Activated T-helper 2 cell treated with anti-CD3 and anti-CD28 coated beads, Interferon-gamma antibody, Interleukin-2, Interleukin-4, amounts not matched to agents 10 μg/mL and 5 μg/mL and 100 μg/mL, durations not matched to agents 14 hours and 24 hours and 36 hours (primary cell): ENCODE measurements around the gene ZIK1. TPM values are rescaled to one million over a fixed set of nuclear protein-coding genes. Genes with fewer than 3 reads are reported as not detected.
A peak's percentile ranks its signal among the peaks of the same experiment; 100 is the strongest.

Experiments
- DNase-seq: peaks from one replicate; pipeline ENCODE4 v3.0.0; 2021; ENCODE audit warnings: low spot score
- H3K27ac Mint-ChIP-seq: one replicate; pipeline ENCODE4 v1.8.0; 2021; ENCODE audit warnings: mixed read lengths
- H3K27me3 Mint-ChIP-seq: one replicate; pipeline ENCODE4 v1.8.0; 2021; ENCODE audit warnings: low read depth, mixed read lengths
- H3K36me3 Mint-ChIP-seq: one replicate; pipeline ENCODE4 v1.8.0; 2021; ENCODE audit warnings: low read depth, mixed read lengths
- H3K4me1 Mint-ChIP-seq: one replicate; pipeline ENCODE4 v1.8.0; 2021; ENCODE audit warnings: low read depth, mixed read lengths
- H3K4me3 Mint-ChIP-seq: one replicate; pipeline ENCODE4 v1.8.0; 2021; ENCODE audit warnings: low read depth, mild to moderate bottlenecking, moderate library complexity, mixed read lengths
- H3K9me3 Mint-ChIP-seq: one replicate; pipeline ENCODE4 v1.8.0; 2021; ENCODE audit warnings: mixed read lengths
- intact Hi-C: fragments of 100-400 bp; cut with micrococcal nuclease; formaldehyde crosslinking; loops from one replicate; pipeline ENCODE4 v1.15.1; 2023
- total RNA-seq: library from RNA; stranded (reverse); gene quantifications from 2 replicates; pipeline ENCODE4 v1.2.3, GENCODE V29; 2022

Gene ZIK1
- total RNA-seq: 2.4 and 2.8 TPM in 2 replicates

DNA sequence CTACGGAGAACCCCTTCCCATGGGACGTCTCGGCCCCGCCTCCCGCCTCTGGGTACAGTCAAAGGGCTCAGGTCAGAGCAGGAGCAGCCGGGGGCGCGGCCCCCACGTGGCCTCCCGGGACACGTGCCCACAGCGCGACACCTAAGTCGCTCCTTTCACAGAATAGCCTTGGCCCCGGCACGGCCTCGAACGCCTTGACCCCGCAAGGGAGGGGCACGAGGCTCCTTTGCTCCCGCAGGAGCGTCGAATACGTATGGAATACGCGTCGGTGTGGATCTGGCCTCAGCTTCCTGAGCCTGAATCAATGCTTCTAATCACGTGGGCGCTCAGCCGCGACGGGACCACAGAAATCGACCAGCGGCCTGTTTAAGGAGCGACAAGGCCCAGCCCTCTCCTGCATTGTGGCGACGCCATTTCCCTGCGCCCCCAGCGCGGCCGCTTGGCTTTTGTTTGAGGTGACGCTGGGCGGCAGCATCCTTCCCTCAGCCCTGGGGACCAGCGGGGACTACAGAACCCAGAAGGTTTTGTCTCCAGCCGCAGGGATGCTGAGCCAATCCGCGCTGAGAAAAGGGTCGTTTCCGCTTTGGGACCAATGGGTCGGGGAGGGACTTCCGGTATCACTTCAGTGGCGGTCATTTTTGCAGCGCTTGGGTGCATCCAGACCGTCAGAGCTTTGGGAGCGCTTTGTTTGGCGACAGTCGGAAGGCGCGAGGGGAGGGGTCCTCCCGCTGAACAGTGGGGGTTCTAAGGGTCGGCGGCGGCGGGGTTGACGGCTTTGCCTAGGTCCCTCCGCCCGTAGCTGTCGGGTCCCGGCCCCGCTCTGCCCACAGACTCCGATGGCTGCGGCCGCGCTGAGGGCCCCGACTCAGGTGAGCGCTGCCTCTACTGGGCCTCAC, at the start of gene ZIK1:
Gene ZIK1, plus strand, starts transcription at position 625 of the 896 bp plus-strand sequence. Its CDS starts 212 bp downstream, at position 837.
- Mint-ChIP-seq H3K4me1 (peaks cover 11% of the 10 kb centered on the region), H3K9me3 (peaks cover 67% of the 10 kb centered on the region), H3K27me3 (no peaks in the 10 kb centered on the region), H3K4me3 (peak within 1 kb of the TSS; percentile 92), H3K36me3 (peaks cover 60% of the 10 kb centered on the region), H3K27ac (peak within 1 kb of the TSS; percentile 79)
- intact Hi-C loops: loop anchor here (1.0 kb wide), 1 partner anchor 50 kb away; the partner anchor contains the start of gene ZNF211
- peak; percentile 77 for DNase-seq

- Mint-ChIP-seq H3K27ac (no peak overlapping the region), H3K27me3 (no peaks in the 10 kb centered on the region), H3K9me3 (peaks cover 96% of the 10 kb centered on the region), H3K4me3 (no peak overlapping the region), H3K36me3 (peaks cover 98% of the 10 kb centered on the region), H3K4me1 (no peaks in the 10 kb centered on the region)
- no peak for DNase-seq
- intact Hi-C loops: no loop called here
Observed at GRCh38 chr19:57537953-57538547, 45.9 kb upstream of the ZIK1 start.

DNA sequence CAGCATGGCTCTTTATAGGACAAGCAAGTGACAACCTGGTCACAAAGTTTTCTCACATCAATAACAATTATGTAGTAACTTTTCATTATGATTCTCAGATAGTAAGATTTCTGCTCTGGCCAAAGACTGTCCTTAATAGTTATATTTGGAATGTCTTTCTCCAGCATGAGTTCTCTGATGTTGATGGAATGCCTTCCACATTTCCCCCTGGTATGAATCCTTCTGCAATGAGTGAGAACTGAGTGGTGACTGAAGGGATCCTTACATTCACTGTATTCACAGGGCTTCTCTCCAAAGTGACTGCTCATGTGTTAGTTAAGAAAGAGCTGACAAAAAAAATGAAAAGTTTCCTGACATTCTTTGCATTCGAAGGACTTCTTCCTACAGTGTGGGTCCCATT, 37.4 kb upstream of the ZIK1 start:
- H3K27me3 Mint-ChIP-seq: no peaks in the 10 kb centered on the region
- no peaks in the 10 kb centered on the region for H3K4me1 Mint-ChIP-seq
- intact Hi-C loops: no loop called here
- peaks cover 78% of the 10 kb centered on the region for H3K9me3 Mint-ChIP-seq
- no peak overlapping the region for H3K27ac Mint-ChIP-seq
- no peak overlapping the region for H3K4me3 Mint-ChIP-seq
- peaks cover 98% of the 10 kb centered on the region for H3K36me3 Mint-ChIP-seq
- no peak for DNase-seq

DNA sequence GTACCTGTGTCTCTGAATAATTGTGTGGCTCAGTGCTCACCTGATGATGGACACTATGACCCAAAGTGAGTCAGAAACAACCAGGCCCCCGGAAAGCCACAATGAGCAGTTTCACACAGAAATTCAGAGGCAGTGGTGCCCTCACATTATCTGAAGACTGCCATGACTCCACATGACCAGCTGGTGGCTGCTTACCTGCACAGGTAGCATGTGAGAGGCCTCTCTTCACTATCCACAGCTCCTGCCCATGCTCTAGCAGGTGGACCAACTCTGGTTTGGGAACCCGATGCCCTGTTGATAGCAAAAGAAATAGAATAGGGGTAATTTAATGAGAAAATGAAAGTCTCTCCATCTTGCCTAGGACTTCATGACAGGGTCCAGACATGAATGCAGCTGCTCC, 31.5 kb upstream of the ZIK1 start:
- Mint-ChIP-seq H3K4me3 (no peak overlapping the region), H3K36me3 (peaks cover 100% of the 10 kb centered on the region), H3K4me1 (no peaks in the 10 kb centered on the region), H3K9me3 (peaks cover 78% of the 10 kb centered on the region), H3K27me3 (no peaks in the 10 kb centered on the region), H3K27ac (no peak overlapping the region)
- intact Hi-C loops: no loop called here
- no peak for DNase-seq

DNA sequence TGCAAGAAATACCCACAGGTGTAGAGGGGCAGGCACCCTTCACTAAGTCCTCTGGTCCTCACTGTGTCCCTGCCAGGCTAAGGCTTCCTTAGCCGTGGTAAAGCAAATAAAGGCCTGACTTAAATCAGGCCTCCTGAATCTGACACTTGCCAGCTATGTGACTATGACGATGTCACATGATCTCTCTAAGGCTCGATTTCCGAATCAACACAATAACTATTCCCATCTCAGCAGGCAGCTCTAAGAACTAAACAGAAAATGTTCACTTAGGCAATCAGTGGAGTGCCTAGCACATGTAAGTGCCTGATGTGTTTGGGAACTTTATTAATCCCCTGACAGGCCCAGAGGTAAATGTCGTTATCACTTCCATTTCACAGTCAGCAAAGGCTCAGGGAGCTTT, 26.3 kb upstream of the ZIK1 start:
- H3K4me1 Mint-ChIP-seq: peaks cover 18% of the 10 kb centered on the region
- no peak overlapping the region for H3K27ac Mint-ChIP-seq
- H3K9me3 Mint-ChIP-seq: peaks cover 65% of the 10 kb centered on the region
- H3K27me3 Mint-ChIP-seq: no peaks in the 10 kb centered on the region
- H3K4me3 Mint-ChIP-seq: peak overlapping the region; percentile 88
- H3K36me3 Mint-ChIP-seq: peaks cover 56% of the 10 kb centered on the region
- intact Hi-C loops: no loop called here
- DNase-seq: no peak

GRCh38 chr19:57558525-57558924, 25.4 kb upstream of the ZIK1 start:
- intact Hi-C loops: no loop called here
- Mint-ChIP-seq H3K9me3 (peaks cover 61% of the 10 kb centered on the region), H3K27ac (peak overlapping the region; percentile 76), H3K27me3 (no peaks in the 10 kb centered on the region), H3K4me1 (peaks cover 18% of the 10 kb centered on the region), H3K4me3 (peak overlapping the region; percentile 88), H3K36me3 (peaks cover 48% of the 10 kb centered on the region)
- no peak for DNase-seq

DNA sequence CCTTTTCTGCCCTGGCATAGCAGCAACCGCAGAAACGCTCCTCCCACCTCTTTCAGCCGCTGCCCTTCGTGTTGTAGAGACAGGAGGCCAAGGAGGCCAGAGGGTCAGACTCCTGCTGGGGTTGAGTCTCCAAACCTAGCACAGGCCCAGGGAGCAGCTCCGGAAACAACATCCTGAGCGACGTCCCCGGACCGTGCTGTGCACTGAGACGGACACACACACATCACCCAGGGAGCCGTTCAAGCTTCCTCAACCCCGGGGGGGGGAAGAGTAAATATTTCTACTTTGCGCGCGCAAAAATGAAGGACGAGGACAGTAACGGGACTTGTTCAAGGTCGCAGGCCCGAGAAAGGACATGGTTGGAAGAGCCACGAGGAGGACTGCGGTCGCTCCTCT, 24.9 kb upstream of the ZIK1 start:
- Mint-ChIP-seq H3K27me3 (no peaks in the 10 kb centered on the region), H3K9me3 (peaks cover 63% of the 10 kb centered on the region), H3K27ac (peak overlapping the region; percentile 76), H3K4me3 (peak overlapping the region; percentile 88), H3K36me3 (peaks cover 43% of the 10 kb centered on the region), H3K4me1 (peaks cover 18% of the 10 kb centered on the region)
- intact Hi-C loops: loop anchor here (1.0 kb wide), 3 partner anchors 19 to 40 kb away; partner anchors contain the start of genes ZNF416, ZNF530 and ZNF549
- no peak for DNase-seq

DNA sequence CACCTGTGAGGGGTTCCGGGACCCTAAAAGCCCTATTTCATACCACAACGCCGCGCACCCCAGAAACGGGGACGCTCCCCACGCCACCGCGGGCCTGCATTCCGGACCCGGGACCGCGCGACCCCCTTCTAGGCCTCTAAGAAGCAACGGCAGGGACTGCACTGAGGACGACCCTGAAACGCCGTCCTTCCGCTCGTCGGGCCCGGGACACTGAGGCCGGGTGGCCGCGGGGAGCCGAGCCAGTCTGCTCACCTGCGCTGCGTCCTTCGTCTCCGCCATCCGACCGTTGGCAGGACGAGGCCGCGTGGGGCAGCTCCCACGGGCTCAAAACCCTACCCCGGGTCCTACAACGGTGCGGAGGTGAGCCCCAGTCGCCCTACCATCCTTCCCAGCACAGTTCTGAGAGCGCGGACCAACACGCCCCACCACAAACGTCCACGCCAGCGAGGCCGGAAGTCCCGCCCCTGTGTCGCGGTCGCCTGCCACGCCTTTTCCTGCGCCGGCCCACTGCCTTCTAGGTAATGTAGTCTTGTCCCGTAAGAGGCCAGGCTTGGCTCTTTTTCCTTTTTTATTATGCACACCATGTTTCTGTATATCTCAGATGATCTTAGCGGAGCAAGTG, 24.4 kb upstream of the ZIK1 start, which contains the start of gene ZNF550:
Gene ZNF550, minus strand, starts transcription at position 460 of the 622 bp plus-strand sequence. Its CDS starts 181 bp downstream, at position 279.
- peaks cover 61% of the 10 kb centered on the region for H3K9me3 Mint-ChIP-seq
- H3K36me3 Mint-ChIP-seq: peaks cover 38% of the 10 kb centered on the region
- H3K4me3 Mint-ChIP-seq: peak within 1 kb of the TSS; percentile 88
- peak; percentile 82 for DNase-seq
- intact Hi-C loops: loop anchor here (1.0 kb wide), 3 partner anchors 19 to 40 kb away; partner anchors contain the start of genes ZNF416, ZNF530 and ZNF549
- no peaks in the 10 kb centered on the region for H3K27me3 Mint-ChIP-seq
- peak within 1 kb of the TSS; percentile 76 for H3K27ac Mint-ChIP-seq
- peaks cover 18% of the 10 kb centered on the region for H3K4me1 Mint-ChIP-seq

GRCh38 chr19:57560049-57560491, 23.9 kb upstream of the ZIK1 start:
- Mint-ChIP-seq H3K36me3 (peaks cover 32% of the 10 kb centered on the region), H3K4me3 (peak overlapping the region; percentile 88), H3K4me1 (peaks cover 18% of the 10 kb centered on the region), H3K27me3 (no peaks in the 10 kb centered on the region), H3K9me3 (peaks cover 59% of the 10 kb centered on the region), H3K27ac (peak overlapping the region; percentile 76)
- no peak for DNase-seq
- intact Hi-C loops: no loop called here

- Mint-ChIP-seq H3K27ac (no peak overlapping the region), H3K27me3 (no peaks in the 10 kb centered on the region), H3K36me3 (peaks cover 4% of the 10 kb centered on the region), H3K9me3 (peaks cover 73% of the 10 kb centered on the region), H3K4me3 (no peak overlapping the region), H3K4me1 (peaks cover 11% of the 10 kb centered on the region)
- intact Hi-C loops: no loop called here
- DNase-seq: no peak
Observed at GRCh38 chr19:57563547-57563946, 20.4 kb upstream of the ZIK1 start.

DNA sequence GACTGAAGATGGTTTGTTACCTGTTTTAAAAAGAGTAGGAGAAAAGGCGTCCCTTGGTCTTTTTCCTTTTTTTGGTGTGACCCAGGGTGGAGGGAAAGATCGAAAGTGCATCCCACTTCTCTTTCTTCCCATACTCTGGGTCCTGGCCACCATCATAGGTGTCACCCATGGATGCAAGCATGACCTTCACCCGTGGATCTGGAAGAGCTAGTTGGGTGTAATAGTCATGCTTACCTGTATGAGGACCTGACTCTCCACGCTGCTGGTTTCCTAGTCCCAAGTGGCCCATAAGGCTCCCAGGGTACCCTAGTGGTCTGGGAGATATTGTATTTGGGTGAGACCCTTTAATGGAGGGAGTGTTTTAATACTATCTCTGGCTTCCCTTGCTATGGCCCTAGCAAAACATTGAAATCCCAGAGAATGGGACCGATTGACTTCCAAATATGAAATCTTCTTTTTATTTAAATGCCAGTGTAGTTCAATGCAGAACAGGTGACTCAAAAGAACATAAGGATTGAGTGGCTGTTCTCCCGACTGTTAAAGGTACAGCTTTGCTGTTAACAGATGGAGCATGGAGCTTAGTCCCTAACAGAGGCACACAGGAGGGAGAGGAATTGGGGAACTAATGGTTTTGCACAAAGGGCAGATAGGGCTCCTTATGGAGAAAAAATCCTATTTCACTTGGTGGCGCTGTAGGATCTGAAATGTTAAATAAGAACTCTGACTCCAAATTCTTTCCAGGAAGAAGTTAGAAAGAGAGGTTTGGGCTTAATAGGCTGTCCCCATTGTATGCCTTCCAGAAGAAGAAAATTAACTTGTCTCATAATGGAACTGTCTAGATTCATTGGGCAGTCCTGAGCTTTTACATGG, 17.3 kb upstream of the ZIK1 start:
- no peaks in the 10 kb centered on the region for H3K4me1 Mint-ChIP-seq
- peaks cover 9% of the 10 kb centered on the region for H3K36me3 Mint-ChIP-seq
- no peak overlapping the region for H3K27ac Mint-ChIP-seq
- H3K27me3 Mint-ChIP-seq: no peaks in the 10 kb centered on the region
- peaks cover 78% of the 10 kb centered on the region for H3K9me3 Mint-ChIP-seq
- intact Hi-C loops: no loop called here
- no peak overlapping the region for H3K4me3 Mint-ChIP-seq
- no peak for DNase-seq

DNA sequence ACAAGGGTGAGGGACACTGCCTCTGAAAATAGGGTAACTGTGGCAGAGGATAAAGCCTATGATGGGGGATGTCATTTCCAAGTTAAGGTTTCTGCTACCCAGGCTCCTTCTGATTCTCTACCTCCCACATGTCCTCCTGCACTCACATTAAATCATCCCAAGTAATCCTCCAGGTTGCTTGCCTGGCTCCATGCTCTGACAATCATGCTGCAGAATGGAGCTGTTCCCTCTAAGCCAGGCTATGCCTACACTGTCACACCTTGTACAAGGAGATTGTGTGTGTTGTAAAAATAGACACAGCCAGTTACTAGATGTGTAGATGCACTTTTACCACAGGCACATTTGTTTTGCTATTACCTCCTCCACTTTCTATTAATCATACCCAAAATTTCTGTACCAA, 13.2 kb upstream of the ZIK1 start:
- no peaks in the 10 kb centered on the region for H3K27me3 Mint-ChIP-seq
- H3K36me3 Mint-ChIP-seq: peaks cover 50% of the 10 kb centered on the region
- no peak overlapping the region for H3K4me3 Mint-ChIP-seq
- DNase-seq: no peak
- peaks cover 89% of the 10 kb centered on the region for H3K9me3 Mint-ChIP-seq
- H3K27ac Mint-ChIP-seq: no peak overlapping the region
- intact Hi-C loops: loop anchor here (10.0 kb wide), 1 partner anchor 244 kb away; the partner anchor contains the start of gene ZNF552
- H3K4me1 Mint-ChIP-seq: no peaks in the 10 kb centered on the region
